Activated CD8-positive, alpha-beta T cell treated with anti-CD3 and anti-CD28 coated beads for 36 hours (primary cell): Measurements from ENCODE around the gene PINK1. TPM values are rescaled to one million over a fixed set of nuclear protein-coding genes. Genes with fewer than 3 reads are reported as not detected.

Experiments used
- ATAC-seq: fragments of 200-7000 bp; cut with Tn5 transposase; one replicate; pipeline ENCODE4 v1.10.0; 2021; ENCODE audit warnings: mild to moderate bottlenecking, moderate library complexity
- CTCF ChIA-PET: fragments of 350-600 bp; sonication (Branson Sonifier 250); formaldehyde crosslinking; loops from one replicate; lab custom pipeline; 2021; ENCODE audit warnings: antibody characterized with exemption; lab: Charles Lee
- POLR2A ChIA-PET: fragments of 350-600 bp; sonication (Branson Sonifier 250); formaldehyde crosslinking; loops from one replicate; lab custom pipeline; 2021; ENCODE audit warnings: antibody characterized with exemption; lab: Charles Lee
- DNase-seq: peaks from one replicate; pipeline ENCODE4 v3.0.0-alpha.2; 2020
- H3K27ac Mint-ChIP-seq: one replicate; pipeline ENCODE4 v1.8.0; 2021; ENCODE audit warnings: mild to moderate bottlenecking, mixed read lengths
- H3K27me3 Mint-ChIP-seq: one replicate; pipeline ENCODE4 v1.8.0; 2021; ENCODE audit warnings: mixed read lengths
- H3K36me3 Mint-ChIP-seq: one replicate; pipeline ENCODE4 v1.8.0; 2021; ENCODE audit warnings: low read depth, mixed read lengths
- H3K4me1 Mint-ChIP-seq: one replicate; pipeline ENCODE4 v1.8.0; 2021; ENCODE audit warnings: low read depth, mixed read lengths
- H3K4me3 Mint-ChIP-seq: one replicate; pipeline ENCODE4 v1.8.0; 2021; ENCODE audit warnings: mild to moderate bottlenecking, moderate library complexity, mixed read lengths
- H3K9me3 Mint-ChIP-seq: one replicate; pipeline ENCODE4 v1.8.0; 2021; ENCODE audit warnings: mixed read lengths
- intact Hi-C: fragments of 100-400 bp; cut with micrococcal nuclease; formaldehyde crosslinking; loops from one replicate; pipeline ENCODE4 v1.10.0; 2022
- total RNA-seq, 2 experiments: library from RNA; stranded (reverse); gene quantifications; one replicate each; pipeline ENCODE4 v1.2.3, GENCODE V29; 2021
- TF ChIP-seq, protein P1 (sequence below): fragments of 200-600 bp; IDR thresholded peaks from one replicate; pipeline ENCODE4 v1.8.0; 2022; ENCODE audit warnings: antibody characterized with exemption, mild to moderate bottlenecking

Gene PINK1
- total RNA-seq, 2 experiments from 2014 or later, result 2.7 to 3.3 TPM

DNA sequence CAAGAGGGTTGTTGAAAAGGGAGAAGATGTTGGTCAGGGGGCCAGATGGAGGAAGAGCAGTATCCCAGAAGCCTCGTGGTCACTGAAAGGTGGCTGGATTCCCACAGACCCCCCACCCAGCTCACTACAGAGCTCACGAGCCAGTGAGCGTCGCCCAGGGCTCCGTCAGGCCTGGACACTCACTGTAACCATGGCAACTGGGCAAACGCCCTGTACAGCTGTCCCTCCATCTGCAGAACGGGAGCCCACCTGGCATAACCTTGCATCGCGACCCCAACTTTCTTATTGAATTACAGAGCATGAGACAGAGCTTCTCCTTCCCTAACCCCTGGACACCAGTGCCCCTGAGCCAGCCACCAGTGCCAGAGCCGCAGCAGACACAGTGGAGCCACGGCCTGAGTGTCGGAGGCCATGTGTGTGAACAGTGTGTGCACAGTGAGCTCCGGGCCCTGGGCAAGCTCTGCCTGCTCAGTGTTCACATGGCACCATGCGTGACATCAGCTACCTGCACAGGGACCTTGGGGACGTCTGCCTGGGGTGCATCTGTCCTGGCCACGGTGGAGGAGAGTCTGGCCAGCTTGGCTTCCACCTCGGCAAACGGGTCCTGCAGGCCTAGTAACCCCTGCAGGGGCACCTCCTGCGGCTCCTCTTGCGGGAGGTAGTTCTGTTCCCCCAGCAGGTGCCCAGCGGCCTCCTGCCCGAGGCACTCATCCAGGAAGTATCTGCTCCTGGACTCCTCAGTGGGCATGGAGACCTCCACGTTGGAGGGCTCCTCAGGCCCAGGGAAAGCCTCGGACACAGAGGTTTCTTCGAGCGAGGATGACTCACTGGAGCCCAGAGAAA lies 53.8 kb downstream of the PINK1 start:
- no peak overlapping the region for H3K27ac Mint-ChIP-seq
- no peaks in the 10 kb centered on the region for H3K36me3 Mint-ChIP-seq
- H3K9me3 Mint-ChIP-seq, result no peaks in the 10 kb centered on the region
- DNase-seq (no peak), ATAC-seq (no peak)
- intact Hi-C loops, result no loop called here
- no peak overlapping the region for H3K4me3 Mint-ChIP-seq
- CTCF ChIA-PET, result interaction anchor here (1.2 kb wide), 1 partner anchor 10 kb away, joined by 6 read pairs; no protein-coding TSS in a partner anchor
- TF ChIP-seq, protein P1, sequence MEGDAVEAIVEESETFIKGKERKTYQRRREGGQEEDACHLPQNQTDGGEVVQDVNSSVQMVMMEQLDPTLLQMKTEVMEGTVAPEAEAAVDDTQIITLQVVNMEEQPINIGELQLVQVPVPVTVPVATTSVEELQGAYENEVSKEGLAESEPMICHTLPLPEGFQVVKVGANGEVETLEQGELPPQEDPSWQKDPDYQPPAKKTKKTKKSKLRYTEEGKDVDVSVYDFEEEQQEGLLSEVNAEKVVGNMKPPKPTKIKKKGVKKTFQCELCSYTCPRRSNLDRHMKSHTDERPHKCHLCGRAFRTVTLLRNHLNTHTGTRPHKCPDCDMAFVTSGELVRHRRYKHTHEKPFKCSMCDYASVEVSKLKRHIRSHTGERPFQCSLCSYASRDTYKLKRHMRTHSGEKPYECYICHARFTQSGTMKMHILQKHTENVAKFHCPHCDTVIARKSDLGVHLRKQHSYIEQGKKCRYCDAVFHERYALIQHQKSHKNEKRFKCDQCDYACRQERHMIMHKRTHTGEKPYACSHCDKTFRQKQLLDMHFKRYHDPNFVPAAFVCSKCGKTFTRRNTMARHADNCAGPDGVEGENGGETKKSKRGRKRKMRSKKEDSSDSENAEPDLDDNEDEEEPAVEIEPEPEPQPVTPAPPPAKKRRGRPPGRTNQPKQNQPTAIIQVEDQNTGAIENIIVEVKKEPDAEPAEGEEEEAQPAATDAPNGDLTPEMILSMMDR, result no peak
- H3K27me3 Mint-ChIP-seq, result no peaks in the 10 kb centered on the region
- H3K4me1 Mint-ChIP-seq, result no peaks in the 10 kb centered on the region
- POLR2A ChIA-PET, result no interaction called here

DNA sequence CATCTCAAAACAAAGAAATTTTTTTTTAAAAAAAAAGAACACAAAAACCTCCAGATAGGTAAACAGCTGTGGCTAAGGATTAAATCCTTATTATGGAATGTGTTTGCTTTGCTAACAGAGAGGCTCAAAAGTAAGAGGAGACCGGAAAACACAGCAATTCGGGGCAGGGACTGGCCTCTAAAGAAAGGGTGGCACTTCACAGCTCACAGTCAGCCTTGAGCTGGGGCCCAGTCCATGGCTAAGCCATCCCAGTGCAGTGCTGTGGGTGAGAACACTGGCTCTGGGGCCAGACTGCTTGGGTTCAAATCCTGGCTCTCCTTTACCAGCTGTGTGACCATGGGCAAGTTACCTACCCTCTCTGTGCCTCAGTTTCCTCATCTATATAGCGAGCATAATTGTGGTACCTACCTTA lies 56.4 kb downstream of the PINK1 start:
- no peak overlapping the region for H3K4me3 Mint-ChIP-seq
- H3K27me3 Mint-ChIP-seq, result no peaks in the 10 kb centered on the region
- DNase-seq (no peak), ATAC-seq (no peak)
- no peaks in the 10 kb centered on the region for H3K9me3 Mint-ChIP-seq
- intact Hi-C loops, result loop anchor here (10.0 kb wide), 1 partner anchor 505 kb away; no protein-coding TSS in a partner anchor
- H3K4me1 Mint-ChIP-seq, result no peaks in the 10 kb centered on the region
- TF ChIP-seq, protein P1, result no peak
- no peak overlapping the region for H3K27ac Mint-ChIP-seq
- POLR2A ChIA-PET, result no interaction called here
- CTCF ChIA-PET, result no interaction called here
- no peaks in the 10 kb centered on the region for H3K36me3 Mint-ChIP-seq

DNA sequence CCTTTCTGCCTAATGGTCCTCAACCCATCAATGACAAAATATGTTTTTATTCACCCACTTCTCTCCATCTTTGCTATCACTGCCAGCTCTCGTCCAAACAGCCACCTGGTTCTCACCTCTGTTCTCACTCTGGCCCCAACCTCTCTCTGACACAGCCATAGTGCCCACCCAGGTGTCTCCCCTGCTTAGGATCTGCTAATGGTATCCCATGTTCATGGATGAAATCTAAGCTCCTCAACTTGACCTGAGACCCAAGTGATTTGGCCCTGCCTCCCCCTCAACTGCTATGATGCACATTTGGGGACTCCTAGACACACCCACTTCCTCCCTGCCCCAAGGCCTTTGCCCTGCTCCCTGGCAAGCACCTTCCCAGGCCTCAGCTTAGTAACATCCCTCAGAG lies 58.6 kb downstream of the PINK1 start:
- no peaks in the 10 kb centered on the region for H3K9me3 Mint-ChIP-seq
- no peaks in the 10 kb centered on the region for H3K36me3 Mint-ChIP-seq
- no peaks in the 10 kb centered on the region for H3K27me3 Mint-ChIP-seq
- no peak overlapping the region for H3K4me3 Mint-ChIP-seq
- CTCF ChIA-PET, result interaction anchor here (0.8 to 1.0 kb wide), 2 partner anchors 39 to 504 kb away, joined by 3 read pairs; no protein-coding TSS in a partner anchor
- POLR2A ChIA-PET, result no interaction called here
- no peak for DNase-seq
- intact Hi-C loops, result loop anchor here (10.0 kb wide), 1 partner anchor 503 kb away; no protein-coding TSS in a partner anchor
- no peaks in the 10 kb centered on the region for H3K4me1 Mint-ChIP-seq
- no peak overlapping the region for H3K27ac Mint-ChIP-seq
- TF ChIP-seq, protein P1, result no peak
- ATAC-seq, result no peak

DNA sequence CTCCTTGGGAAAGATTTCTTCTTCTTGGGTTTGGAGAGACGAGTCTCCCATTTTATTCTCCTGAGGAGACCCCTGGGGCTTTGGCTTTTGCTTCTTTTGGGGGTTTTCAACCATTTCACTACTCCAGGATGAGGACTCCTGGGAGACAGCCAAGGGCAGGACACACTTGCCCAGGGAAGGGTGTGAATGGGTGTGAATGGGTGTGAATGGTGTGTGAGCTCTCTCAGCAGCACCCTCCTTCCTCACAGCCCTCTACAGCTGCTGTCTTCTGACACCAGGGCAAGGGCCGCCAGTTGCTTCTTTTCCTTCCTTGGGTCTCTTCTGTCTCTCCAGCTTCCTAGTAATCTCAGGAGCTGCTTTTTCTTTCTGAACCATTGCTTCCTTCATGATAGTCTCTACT lies 60.4 kb downstream of the PINK1 start:
- POLR2A ChIA-PET, result no interaction called here
- CTCF ChIA-PET, result interaction anchor here (0.7 to 8.8 kb wide), 3 partner anchors 9 to 501 kb away, joined by 3 to 104 read pairs (median 3); no protein-coding TSS in a partner anchor
- no peak for DNase-seq
- no peaks in the 10 kb centered on the region for H3K27me3 Mint-ChIP-seq
- no peak for ATAC-seq
- H3K4me3 Mint-ChIP-seq, result no peak overlapping the region
- TF ChIP-seq, protein P1, result no peak
- no peaks in the 10 kb centered on the region for H3K36me3 Mint-ChIP-seq
- H3K4me1 Mint-ChIP-seq, result no peaks in the 10 kb centered on the region
- H3K9me3 Mint-ChIP-seq, result no peaks in the 10 kb centered on the region
- no peak overlapping the region for H3K27ac Mint-ChIP-seq
- intact Hi-C loops, result loop anchor here (10.0 kb wide), 1 partner anchor 501 kb away; no protein-coding TSS in a partner anchor

DNA sequence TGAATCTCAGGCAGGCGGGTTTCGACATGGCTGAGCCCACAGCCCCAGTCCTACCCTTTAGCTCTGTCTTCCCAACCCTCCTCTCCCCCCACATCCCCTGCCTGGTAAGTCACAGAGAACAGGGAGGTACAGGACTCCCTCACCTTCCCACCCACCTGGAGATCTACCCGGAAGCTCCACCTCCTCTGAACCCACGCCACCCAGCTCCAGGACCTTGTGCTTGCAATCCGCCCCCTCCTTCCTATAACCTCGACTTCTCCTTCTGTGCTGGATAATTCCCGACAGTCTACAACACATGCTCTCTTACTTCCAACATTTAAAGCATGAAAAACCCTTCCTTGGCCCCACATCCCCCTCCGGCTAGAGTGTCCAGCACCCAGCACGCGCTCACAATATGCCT lies 62.3 kb downstream of the PINK1 start:
- H3K27ac Mint-ChIP-seq, result no peak overlapping the region
- H3K9me3 Mint-ChIP-seq, result no peaks in the 10 kb centered on the region
- TF ChIP-seq, protein P1, result no peak
- ChIA-PET CTCF (interaction anchor here (1.0 to 8.8 kb wide), 5 partner anchors 11 to 499 kb away, joined by 3 to 104 read pairs (median 18); partner anchors contain the start of gene SH2D5), POLR2A (no interaction called here)
- no peaks in the 10 kb centered on the region for H3K27me3 Mint-ChIP-seq
- H3K36me3 Mint-ChIP-seq, result no peaks in the 10 kb centered on the region
- no peaks in the 10 kb centered on the region for H3K4me1 Mint-ChIP-seq
- intact Hi-C loops, result loop anchor here (10.0 kb wide), 1 partner anchor 499 kb away; no protein-coding TSS in a partner anchor
- ATAC-seq (no peak), DNase-seq (no peak)
- H3K4me3 Mint-ChIP-seq, result no peak overlapping the region
